Stimulated activated effector memory CD8-positive, alpha-beta T cell treated with anti-CD3 and anti-CD28 coated beads, Interleukin-12 subunit alpha, Interleukin-12 subunit beta, amount 100 ng/mL, for 72 hours (primary cell): ENCODE measurements around the gene FZR1.

Experiments used
- ATAC-seq: fragments of 150-1000 bp; cut with Tn5 transposase; 2 replicates; pipeline ENCODE4 v1.10.0; 2021
- DNase-seq, 2 donors: peaks; one replicate each; pipeline ENCODE4 v3.0.0; 2021 to 2022; ENCODE audit warnings: low spot score in 2 of 2
- H3K27ac Mint-ChIP-seq: one replicate; pipeline ENCODE4 v1.8.0; 2022; ENCODE audit warnings: mild to moderate bottlenecking, mixed read lengths
- H3K36me3 Mint-ChIP-seq: one replicate; pipeline ENCODE4 v1.8.0; 2022; ENCODE audit warnings: mild to moderate bottlenecking, mixed read lengths
- H3K4me1 Mint-ChIP-seq: one replicate; pipeline ENCODE4 v1.8.0; 2022; ENCODE audit warnings: mixed read lengths
- H3K4me3 Mint-ChIP-seq: one replicate; pipeline ENCODE4 v1.8.0; 2022; ENCODE audit warnings: mild to moderate bottlenecking, mixed read lengths
- H3K9me3 Mint-ChIP-seq: one replicate; pipeline ENCODE4 v1.8.0; 2022; ENCODE audit warnings: mixed read lengths

The FZR1 gene

GRCh38 chr19:3537438-3538240, 31.5 kb downstream of the FZR1 start:
- DNase-seq (no peak), ATAC-seq (peak; percentile 8)
- Mint-ChIP-seq H3K27ac (peak overlapping the region; percentile 78), H3K9me3 (no peaks in the 10 kb centered on the region), H3K4me3 (no peak overlapping the region), H3K36me3 (peaks cover 67% of the 10 kb centered on the region), H3K4me1 (peaks cover 8% of the 10 kb centered on the region)

- Mint-ChIP-seq H3K36me3 (peaks cover 61% of the 10 kb centered on the region), H3K9me3 (no peaks in the 10 kb centered on the region), H3K27ac (peak overlapping the region; percentile 78), H3K4me1 (peaks cover 8% of the 10 kb centered on the region), H3K4me3 (no peak overlapping the region)
- DNase-seq (no peak), ATAC-seq (no peak)
Observed at GRCh38 chr19:3538258-3538929, 32.3 kb downstream of the FZR1 start.

GRCh38 chr19:3538965-3539755, 33.0 kb downstream of the FZR1 start, which contains the start of gene TEKTIP1:
TSS of gene TEKTIP1 (plus strand) at chr19:3539174. CDS start at chr19:3539178, 4 bp downstream.
- Mint-ChIP-seq H3K4me3 (no peak within 1 kb of the TSS), H3K4me1 (peaks cover 8% of the 10 kb centered on the region), H3K27ac (peak within 1 kb of the TSS; percentile 78), H3K36me3 (peaks cover 53% of the 10 kb centered on the region), H3K9me3 (no peaks in the 10 kb centered on the region)
- ATAC-seq = no peak
- no peak for DNase-seq

GRCh38 chr19:3539756-3540118, 33.6 kb downstream of the FZR1 start:
- Mint-ChIP-seq H3K27ac (no peak overlapping the region), H3K36me3 (peaks cover 49% of the 10 kb centered on the region), H3K9me3 (no peaks in the 10 kb centered on the region), H3K4me3 (no peak overlapping the region), H3K4me1 (peaks cover 5% of the 10 kb centered on the region)
- no peak for ATAC-seq
- no peak for DNase-seq

GRCh38 chr19:3543150-3544057, 37.3 kb downstream of the FZR1 start:
- Mint-ChIP-seq H3K4me3 (no peak overlapping the region), H3K27ac (no peak overlapping the region), H3K9me3 (no peaks in the 10 kb centered on the region), H3K4me1 (peaks cover 14% of the 10 kb centered on the region), H3K36me3 (peaks cover 27% of the 10 kb centered on the region)
- ATAC-seq (no peak), DNase-seq (no peak)

- Mint-ChIP-seq H3K4me3 (no peak overlapping the region), H3K4me1 (peaks cover 14% of the 10 kb centered on the region), H3K27ac (no peak overlapping the region), H3K9me3 (no peaks in the 10 kb centered on the region), H3K36me3 (peaks cover 30% of the 10 kb centered on the region)
- DNase-seq (no peak), ATAC-seq (no peak)
Observed at GRCh38 chr19:3544058-3544376, 37.9 kb downstream of the FZR1 start.

- peak overlapping the region; percentile 89 for H3K27ac Mint-ChIP-seq
- H3K36me3 Mint-ChIP-seq = peaks cover 21% of the 10 kb centered on the region
- no peaks in the 10 kb centered on the region for H3K9me3 Mint-ChIP-seq
- peak; percentile 80 for ATAC-seq
- peaks cover 14% of the 10 kb centered on the region for H3K4me1 Mint-ChIP-seq
- peak; percentile 93 to 94 for DNase-seq
- H3K4me3 Mint-ChIP-seq = no peak overlapping the region
Observed at GRCh38 chr19:3544742-3545668, 38.9 kb downstream of the FZR1 start.

- Mint-ChIP-seq H3K36me3 (peaks cover 22% of the 10 kb centered on the region), H3K27ac (peak overlapping the region; percentile 89)
- no peak for ATAC-seq
Observed at GRCh38 chr19:3545669-3546034, 39.5 kb downstream of the FZR1 start.

GRCh38 chr19:3546119-3546518, 40.0 kb downstream of the FZR1 start:
- H3K9me3 Mint-ChIP-seq = no peaks in the 10 kb centered on the region
- DNase-seq (no peak), ATAC-seq (no peak)
- H3K4me3 Mint-ChIP-seq = no peak overlapping the region
- peak overlapping the region; percentile 89 for H3K27ac Mint-ChIP-seq
- peaks cover 19% of the 10 kb centered on the region for H3K4me1 Mint-ChIP-seq
- H3K36me3 Mint-ChIP-seq = peaks cover 27% of the 10 kb centered on the region

More at GRCh38 chr19:3545669-3546034, 39.5 kb downstream of the FZR1 start:
- Mint-ChIP-seq H3K4me3 (no peak overlapping the region), H3K4me1 (peaks cover 15% of the 10 kb centered on the region), H3K9me3 (no peaks in the 10 kb centered on the region)
- DNase-seq = no peak

- DNase-seq = peak in 1 of 2 donors; percentile 40
- Mint-ChIP-seq H3K27ac (no peak overlapping the region), H3K36me3 (peaks cover 28% of the 10 kb centered on the region), H3K9me3 (no peaks in the 10 kb centered on the region), H3K4me3 (no peak overlapping the region), H3K4me1 (peaks cover 25% of the 10 kb centered on the region)
- peak; percentile 27 for ATAC-seq
Observed at GRCh38 chr19:3547301-3547731, 41.2 kb downstream of the FZR1 start.

- Mint-ChIP-seq H3K4me1 (peaks cover 28% of the 10 kb centered on the region), H3K27ac (no peak overlapping the region), H3K36me3 (peaks cover 28% of the 10 kb centered on the region), H3K9me3 (no peaks in the 10 kb centered on the region), H3K4me3 (no peak overlapping the region)
- ATAC-seq (no peak), DNase-seq (no peak)
Observed at GRCh38 chr19:3547767-3548282, 41.7 kb downstream of the FZR1 start.

GRCh38 chr19:3548606-3549005, 42.5 kb downstream of the FZR1 start:
- no peak overlapping the region for H3K4me3 Mint-ChIP-seq

GRCh38 chr19:3549816-3550215, 43.7 kb downstream of the FZR1 start:
- no peaks in the 10 kb centered on the region for H3K9me3 Mint-ChIP-seq
- H3K4me3 Mint-ChIP-seq = no peak overlapping the region
- H3K4me1 Mint-ChIP-seq = peaks cover 39% of the 10 kb centered on the region
- H3K36me3 Mint-ChIP-seq = peaks cover 26% of the 10 kb centered on the region
- ATAC-seq = no peak
- no peak overlapping the region for H3K27ac Mint-ChIP-seq
- no peak for DNase-seq

More at GRCh38 chr19:3548606-3549005, 42.5 kb downstream of the FZR1 start:
- Mint-ChIP-seq H3K36me3 (peaks cover 28% of the 10 kb centered on the region), H3K27ac (no peak overlapping the region), H3K9me3 (no peaks in the 10 kb centered on the region), H3K4me1 (peaks cover 33% of the 10 kb centered on the region)
- ATAC-seq (no peak), DNase-seq (no peak)
